GM21619 (cell line): Measurements from ENCODE around the gene CECR2.
"Not testable (repeated sequence)": the region's sequence is repeated elsewhere in the genome, so short reads cannot be mapped to it uniquely, and the experiment has no call there.

Experiments
- ATAC-seq: cut with Tn5 transposase; IDR thresholded peaks from one replicate; pipeline ENCODE4 v1.9.1; 2021; ENCODE audit not compliant: unreplicated experiment

Gene CECR2

GRCh38 chr22:17501679-17502285 is 132.5 kb downstream of the CECR2 start:
- no peak for ATAC-seq

DNA sequence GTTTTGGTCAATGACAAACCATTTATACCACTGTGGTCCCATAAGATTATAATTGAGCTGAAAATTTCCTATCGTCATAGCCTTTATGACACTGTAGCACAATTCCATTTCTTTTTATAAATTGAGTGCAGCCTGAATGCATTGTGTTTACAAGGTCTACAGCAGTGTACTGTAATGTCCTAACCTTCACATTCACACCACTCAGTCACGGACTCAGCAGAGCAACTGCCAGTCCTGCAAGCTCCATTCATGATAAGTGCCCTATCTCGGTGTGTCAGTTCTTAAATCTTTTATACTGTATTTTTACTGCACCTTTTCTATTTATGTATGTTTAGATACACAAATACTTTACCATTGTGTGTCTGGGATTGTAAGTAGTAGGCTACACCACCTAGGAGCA is 138.8 kb downstream of the CECR2 start:
- no peak for ATAC-seq

GRCh38 chr22:17512960-17513359 is 143.7 kb downstream of the CECR2 start:
- ATAC-seq, result no peak

GRCh38 chr22:17513612-17514011 is 144.4 kb downstream of the CECR2 start:
- ATAC-seq, result no peak

GRCh38 chr22:17514084-17514483 is 144.8 kb downstream of the CECR2 start:
- ATAC-seq, result no peak

GRCh38 chr22:17518406-17518805 is 149.1 kb downstream of the CECR2 start:
- ATAC-seq, result no peak

DNA sequence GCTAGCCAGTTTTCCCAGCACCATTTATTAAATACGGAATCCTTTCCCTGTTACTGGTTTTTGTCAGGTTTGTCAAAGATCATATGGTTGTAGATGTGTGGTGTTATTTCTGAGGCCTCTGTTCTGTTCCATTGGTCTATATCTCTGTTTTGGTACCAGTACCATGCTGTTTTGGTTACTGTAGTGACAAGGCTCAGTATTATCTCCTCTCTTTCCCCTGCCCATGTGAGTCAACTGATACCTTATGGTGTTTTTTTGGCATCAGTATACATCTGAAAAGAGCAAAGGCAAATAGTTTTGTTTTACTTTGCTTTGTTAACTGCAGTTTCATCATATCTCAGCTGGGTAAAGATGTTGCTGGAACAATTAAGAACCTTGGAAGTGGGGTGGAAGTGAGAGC is 152.7 kb downstream of the CECR2 start:
- not testable (repeated sequence) for ATAC-seq

DNA sequence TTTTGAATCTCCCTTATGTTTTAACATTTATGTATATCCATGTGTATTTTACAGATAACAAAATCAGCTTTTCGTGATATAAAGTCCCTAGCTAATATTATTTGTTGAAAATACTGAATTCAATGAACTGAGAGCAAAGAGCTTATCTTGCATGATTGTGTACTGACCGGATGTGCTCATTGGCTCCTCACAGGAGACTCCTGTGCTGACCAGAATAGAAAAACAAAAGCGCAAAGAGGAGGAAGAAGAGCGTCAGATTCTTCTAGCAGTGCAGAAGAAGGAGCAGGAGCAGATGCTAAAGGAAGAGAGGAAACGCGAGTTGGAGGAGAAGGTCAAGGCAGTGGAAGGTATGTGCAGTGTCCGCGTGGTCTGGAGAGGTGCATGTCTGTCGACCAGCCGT is 154.7 kb downstream of the CECR2 start:
- ATAC-seq, result no peak

- ATAC-seq, result no peak
Measured at GRCh38 chr22:17536269-17536668, 167.0 kb downstream of the CECR2 start.

- no peak for ATAC-seq
Measured at GRCh38 chr22:17537155-17537554, 167.9 kb downstream of the CECR2 start.

DNA sequence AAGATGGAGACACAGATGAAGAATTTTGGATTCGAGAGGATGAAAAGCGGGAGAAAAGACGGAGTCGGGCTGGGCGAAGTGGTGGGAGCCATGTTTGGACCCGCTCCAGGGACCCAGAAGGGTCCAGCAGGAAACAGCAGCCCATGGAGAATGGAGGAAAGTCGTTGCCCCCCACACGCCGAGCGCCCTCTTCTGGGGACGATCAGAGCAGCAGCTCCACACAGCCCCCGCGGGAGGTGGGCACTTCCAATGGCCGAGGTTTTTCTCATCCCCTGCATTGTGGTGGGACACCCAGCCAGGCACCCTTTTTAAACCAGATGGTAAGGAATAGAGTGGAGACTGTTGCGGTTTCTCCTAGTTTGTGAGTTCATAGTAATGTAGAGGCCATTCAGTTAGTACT is 171.2 kb downstream of the CECR2 start:
- no peak for ATAC-seq

DNA sequence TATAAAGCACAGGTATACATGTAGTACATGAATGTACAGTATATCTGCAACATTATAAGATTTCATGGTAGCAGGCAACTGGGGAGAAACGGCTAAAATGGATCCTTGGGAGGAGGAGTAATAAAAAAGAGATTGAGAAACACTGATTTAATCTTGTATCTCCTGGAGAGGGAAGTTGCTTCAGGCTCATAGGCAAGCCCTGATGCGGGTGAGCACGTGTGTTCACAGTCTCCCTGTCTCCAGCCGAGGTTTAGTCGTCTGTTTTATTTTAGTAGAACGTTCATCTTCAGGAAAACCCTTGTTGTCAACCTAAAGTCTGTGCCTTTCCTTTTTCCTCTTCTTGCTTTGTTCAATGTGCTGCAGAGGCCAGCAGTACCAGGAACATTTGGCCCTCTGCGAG is 172.2 kb downstream of the CECR2 start:
- no peak for ATAC-seq

GRCh38 chr22:17542452-17542851 is 173.2 kb downstream of the CECR2 start:
- no peak for ATAC-seq

DNA sequence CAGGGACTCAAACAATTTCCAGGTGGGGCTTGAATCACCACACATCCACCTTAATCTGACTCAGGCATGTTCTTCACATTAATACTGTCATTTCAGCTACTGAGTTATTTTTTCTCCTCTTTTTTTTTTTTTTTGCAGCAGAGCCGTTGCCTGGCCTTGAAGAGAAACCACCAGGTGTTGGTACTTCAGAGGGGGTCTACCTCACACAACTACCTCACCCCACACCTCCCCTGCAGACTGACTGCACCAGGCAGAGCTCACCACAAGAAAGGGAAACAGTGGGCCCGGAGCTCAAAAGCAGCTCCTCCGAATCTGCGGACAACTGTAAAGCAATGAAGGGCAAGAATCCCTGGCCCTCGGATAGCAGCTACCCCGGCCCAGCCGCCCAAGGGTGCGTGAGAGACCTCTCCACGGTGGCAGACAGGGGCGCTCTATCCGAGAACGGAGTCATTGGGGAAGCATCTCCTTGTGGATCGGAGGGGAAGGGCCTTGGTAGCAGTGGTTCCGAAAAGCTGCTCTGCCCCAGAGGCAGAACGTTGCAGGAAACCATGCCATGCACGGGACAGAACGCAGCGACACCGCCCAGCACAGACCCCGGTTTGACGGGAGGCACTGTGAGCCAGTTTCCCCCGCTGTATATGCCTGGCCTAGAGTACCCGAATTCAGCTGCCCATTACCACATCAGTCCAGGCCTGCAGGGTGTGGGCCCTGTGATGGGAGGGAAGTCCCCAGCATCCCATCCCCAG is 178.9 kb downstream of the CECR2 start:
- no peak for ATAC-seq

- ATAC-seq, result no peak
Measured at GRCh38 chr22:17548756-17549035, 179.4 kb downstream of the CECR2 start.

DNA sequence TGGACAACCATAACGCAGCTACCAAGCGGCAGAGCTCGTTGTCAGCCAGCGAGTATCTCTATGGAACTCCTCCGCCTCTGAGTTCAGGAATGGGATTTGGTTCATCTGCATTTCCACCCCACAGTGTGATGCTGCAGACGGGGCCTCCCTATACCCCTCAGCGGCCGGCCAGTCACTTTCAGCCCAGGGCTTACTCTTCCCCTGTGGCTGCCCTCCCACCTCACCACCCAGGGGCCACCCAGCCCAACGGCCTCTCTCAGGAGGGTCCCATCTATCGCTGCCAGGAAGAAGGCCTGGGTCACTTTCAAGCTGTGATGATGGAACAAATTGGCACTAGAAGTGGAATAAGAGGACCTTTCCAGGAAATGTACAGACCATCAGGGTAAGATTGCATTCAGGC is 179.9 kb downstream of the CECR2 start:
- no peak for ATAC-seq

DNA sequence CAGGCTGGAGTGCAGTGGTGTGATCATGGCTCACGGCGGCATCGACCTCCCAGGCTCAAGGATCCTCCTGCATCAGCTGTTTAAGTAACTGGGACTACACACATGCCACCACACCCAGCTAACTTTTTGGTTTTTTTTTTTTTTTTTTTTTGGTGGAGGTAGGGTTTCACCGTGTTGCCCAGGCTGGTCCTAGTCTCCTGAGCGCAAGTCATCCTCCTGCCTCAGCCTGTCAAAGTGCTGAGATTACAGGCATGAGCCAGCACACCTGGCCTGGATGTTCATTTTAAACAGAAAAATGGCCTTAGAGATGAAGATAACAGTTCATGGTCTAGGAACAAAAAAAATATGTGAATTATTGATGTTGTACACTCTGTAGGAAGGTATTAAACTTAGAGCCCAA is 180.4 kb downstream of the CECR2 start:
- ATAC-seq, result no peak

- ATAC-seq, result no peak
Measured at GRCh38 chr22:17552737-17553136, 183.5 kb downstream of the CECR2 start.

GRCh38 chr22:17554814-17555213 is 185.6 kb downstream of the CECR2 start:
- ATAC-seq, result no peak

GRCh38 chr22:17559188-17559587 is 189.9 kb downstream of the CECR2 start:
- no peak for ATAC-seq

GRCh38 chr22:17562906-17563870 is 193.9 kb downstream of the CECR2 start, which contains the start of gene SLC25A18:
Gene SLC25A18 (plus strand): TSS chr22:17563498. CDS start chr22:17579945, 16,447 bp downstream.
- ATAC-seq, result no peak

DNA sequence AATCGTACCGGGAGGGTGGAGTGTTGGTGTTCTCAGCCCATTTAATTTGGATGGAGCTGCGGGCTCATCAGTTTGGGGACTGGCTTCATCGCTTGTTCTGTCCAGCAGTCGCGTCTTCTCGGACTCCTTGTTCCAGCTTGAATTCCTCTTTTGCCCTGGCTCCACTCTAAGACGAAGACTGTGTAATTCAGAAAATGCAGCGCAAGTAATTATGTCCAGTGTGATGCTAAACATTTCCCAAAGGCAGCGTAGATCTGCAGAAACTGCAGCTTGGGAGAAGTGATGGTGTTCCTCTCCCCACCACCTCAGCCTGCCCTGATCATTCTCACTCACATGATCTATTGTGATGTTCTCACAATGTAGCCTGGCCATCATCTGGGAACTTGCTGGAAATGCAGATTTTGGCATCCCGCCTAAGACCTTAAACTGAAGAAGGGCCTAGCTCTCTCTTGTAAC is 194.7 kb downstream of the CECR2 start:
- ATAC-seq, result no peak
